Uterus (tissue), 2 donors: ENCODE results near the gene SCN3A.

Experiments
- CTCF ChIP-seq, 4 experiments: fragments of 200-600 bp in 2 of 4; fragments of 450-650 bp in 2 of 4; sonication (generic) in 2 of 4; IDR thresholded peaks; one replicate each; pipeline ENCODE4 v1.5.1; 2016 to 2019; ENCODE audit warnings: antibody characterized with exemption in 4 of 4, mild to moderate bottlenecking in 2 of 4, moderate library complexity in 1 of 4
- POLR2A ChIP-seq, 2 donors: fragments of 450-650 bp; IDR thresholded peaks; one replicate each; pipeline ENCODE4 v1.6.1; 2016; ENCODE audit warnings: antibody characterized with exemption in 2 of 2, mild to moderate bottlenecking in 1 of 2, moderate library complexity in 1 of 2

DNA sequence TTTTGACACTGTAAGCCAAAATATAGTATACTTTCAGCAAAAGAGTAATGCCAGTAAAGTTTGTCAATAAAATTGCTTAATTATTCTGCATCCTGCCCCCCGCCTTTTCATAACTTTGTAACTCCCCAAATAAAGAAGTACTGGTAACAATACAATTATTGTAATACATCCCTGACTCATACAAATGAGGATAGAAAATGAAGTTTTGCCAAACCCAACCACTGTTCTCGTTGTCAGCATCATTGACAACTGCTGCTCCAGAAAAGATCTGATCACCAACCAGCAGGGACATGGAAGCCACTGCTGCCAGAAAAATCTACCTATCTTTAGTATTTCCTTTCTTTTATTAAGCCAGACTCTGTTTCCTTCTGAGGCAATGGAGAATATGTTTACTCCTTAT is 27.1 kb downstream of the SCN3A start:
- no peak for TF ChIP-seq POLR2A (IDR thresholded peaks at IDR 0.05)
- no peak for TF ChIP-seq CTCF (IDR thresholded peaks at IDR 0.05)
